GM12878 (cell line): Measurements from ENCODE around the gene ADAMTSL1. TPM values are rescaled to one million over a fixed set of nuclear protein-coding genes. Genes with fewer than 3 reads are reported as not detected.

Experiments
- ATAC-seq: fragments of 200-7000 bp; cut with Tn5 transposase; 3 replicates; pipeline ENCODE4 v1.9.1; 2020; ENCODE audit warnings: mild to moderate bottlenecking, moderate library complexity
- BruUV-seq: library from RNA; stranded (reverse); fragments of 400-500 nt; replicated peaks from 2 replicates; lab custom pipeline; 2021; lab: Mats Ljungman, UMichigan
- CTCF ChIA-PET: fragments of 300-600 bp; sonication (Branson Sonifier 250); formaldehyde crosslinking; extraction: SDS; loops from one replicate; lab custom pipeline; 2021; ENCODE audit warnings: inconsistent platforms; lab: Yijun Ruan, JAX
- POLR2A ChIA-PET: fragments of 350-600 bp; formaldehyde crosslinking; extraction: SDS; loops from one replicate; lab custom pipeline; 2021; ENCODE audit warnings: inconsistent platforms; lab: Charles Lee
- RAD21 ChIA-PET: fragments of 300-600 bp; sonication (Branson Sonifier 250); formaldehyde crosslinking; loops from one replicate; lab custom pipeline; 2023; ENCODE audit warnings: antibody characterized with exemption; ENCODE audit not compliant: unreplicated experiment; lab: Charles Lee
- SMC1A ChIA-PET: fragments of 300-600 bp; sonication (Branson Sonifier 250); formaldehyde crosslinking; loops from one replicate; lab custom pipeline; 2023; ENCODE audit not compliant: unreplicated experiment, uncharacterized antibody; lab: Charles Lee
- DNase-seq: peaks from one replicate; pipeline ENCODE4 v3.0.0-alpha.2; 2011; ENCODE audit warnings: low read depth, low spot score
- FAIRE-seq: peaks from 3 replicates; lab custom pipeline; 2011; peaks lifted over from hg19 to GRCh38; lab: Jason Lieb, UNC
- H2AFZ ChIP-seq: 2 replicates; pipeline ENCODE4 v1.6.0; 2011; ENCODE audit warnings: low read depth, low read length, control low read depth; ENCODE audit not compliant: control insufficient read depth
- H3K27ac ChIP-seq: 2 replicates; pipeline ENCODE4 v1.5.1; 2011; ENCODE audit warnings: control low read depth; ENCODE audit not compliant: control insufficient read depth, insufficient read depth
- H3K27me3 ChIP-seq, 2 experiments: replicated peaks in 1 of 2; 2 replicates each; pipeline versions ENCODE4 v1.6.0 to v1.6.1; 2011; ENCODE audit warnings: low read length in 1 of 2; ENCODE audit not compliant: control insufficient read depth in 2 of 2, insufficient read depth in 2 of 2
- H3K36me3 ChIP-seq, 2 experiments: 2 replicates each; pipeline ENCODE4 v1.5.1; 2011; ENCODE audit warnings: low read length in 1 of 2; ENCODE audit not compliant: control insufficient read depth in 2 of 2, insufficient read depth in 2 of 2
- H3K4me1 ChIP-seq: 2 replicates; pipeline ENCODE4 v1.6.1; 2011; ENCODE audit warnings: mild to moderate bottlenecking, low read length, moderate library complexity, mixed read lengths; ENCODE audit not compliant: control insufficient read depth, insufficient read depth
- H3K4me2 ChIP-seq: 2 replicates; pipeline ENCODE4 v1.6.0; 2011; ENCODE audit warnings: control low read depth; ENCODE audit not compliant: control insufficient read depth, insufficient read depth
- H3K4me3 ChIP-seq: fragments of 200-600 bp; sonication (generic); 2 replicates; pipeline ENCODE4 v1.5.1; 2016
- H3K79me2 ChIP-seq: 2 replicates; pipeline ENCODE4 v1.6.0; 2011; ENCODE audit warnings: low read length; ENCODE audit not compliant: control insufficient read depth, insufficient read depth
- H3K9ac ChIP-seq: 2 replicates; pipeline ENCODE4 v1.8.0; 2011; ENCODE audit warnings: low read length, control low read depth, mixed read lengths; ENCODE audit not compliant: control insufficient read depth, insufficient read depth
- H3K9me3 ChIP-seq: replicated peaks from 3 replicates; pipeline ENCODE4 v1.5.1; 2011; ENCODE audit warnings: mild to moderate bottlenecking, low read length; ENCODE audit not compliant: control insufficient read depth, insufficient read depth
- H4K20me1 ChIP-seq: 2 replicates; pipeline ENCODE4 v1.6.0; 2011; ENCODE audit not compliant: control insufficient read depth, insufficient read depth
- CEBPB ChIP-seq, 2 experiments: fragments of 150-350 bp in 1 of 2; IDR thresholded peaks; 2 replicates each; pipeline ENCODE4 v1.6.1; 2012 to 2014; ENCODE audit warnings: low read depth in 2 of 2, low read length in 2 of 2, borderline replicate concordance in 1 of 2, inconsistent platforms in 1 of 2
- CEBPZ ChIP-seq: fragments of 150-350 bp; IDR thresholded peaks from 2 replicates; pipeline ENCODE4 v1.6.1; 2016; ENCODE audit warnings: low read depth, low read length
- CREM ChIP-seq: IDR thresholded peaks from 2 replicates; pipeline ENCODE4 v1.6.1; 2014; ENCODE audit warnings: antibody characterized with exemption, low read depth
- IRF3 ChIP-seq: fragments of 450-650 bp; IDR thresholded peaks from 2 replicates; pipeline ENCODE4 v1.6.1; 2014; ENCODE audit warnings: mild to moderate bottlenecking
- MEF2B ChIP-seq: fragments of 450-650 bp; IDR thresholded peaks from 2 replicates; pipeline ENCODE4 v1.6.1; 2018; ENCODE audit warnings: mild to moderate bottlenecking, moderate library complexity; ENCODE audit not compliant: partially characterized antibody, poor library complexity, severe bottlenecking
- NBN ChIP-seq: fragments of 450-650 bp; IDR thresholded peaks from 2 replicates; pipeline ENCODE4 v1.6.1; 2016
- RELA ChIP-seq: fragments of 450-650 bp; IDR thresholded peaks from 2 replicates; pipeline ENCODE4 v1.8.0; 2014; ENCODE audit warnings: borderline replicate concordance; ENCODE audit not compliant: partially characterized antibody
- TBL1XR1 ChIP-seq: IDR thresholded peaks from 2 replicates; pipeline ENCODE4 v1.6.1; 2012; ENCODE audit warnings: low read depth, low read length, improper control_type of control experiment
- USF2 ChIP-seq: IDR thresholded peaks from 2 replicates; pipeline ENCODE4 v1.6.1; 2011; ENCODE audit warnings: low read depth, low read length, improper control_type of control experiment, borderline replicate concordance
- WGBS: methylation state at CpG from one replicate; pipeline ENCODE4 v1.1.6; 2016; ENCODE audit warnings: low lambda C conversion rate; ENCODE audit not compliant: insufficient replicate concordance, insufficient coverage; ENCODE audit errors: missing lambda C conversion rate; 5-methylcytosine and 5-hydroxymethylcytosine counted together
- in situ Hi-C: fragments of 300-500 bp; cut with MboI; formaldehyde crosslinking; loops from 9 replicates; pipeline ENCODE4 v1.14.3; 2018; ENCODE audit warnings: mixed read lengths
- intact Hi-C: fragments of 100-400 bp; cut with micrococcal nuclease; formaldehyde crosslinking; loops from one replicate; pipeline ENCODE4 v1.14.2; 2022; ENCODE audit not compliant: unreplicated experiment
- polyA plus RNA-seq, 11 experiments: library from polyadenylated mRNA; depleted of rRNA in 4 of 11; unstranded in 6 of 11; stranded (reverse) in 5 of 11; fragments of >200 nt; fragmentation: Nextera tagmentation in 4 of 11; fragmentation: Illumina TruSeq in 1 of 11; extraction: Ambion mirVana in 4 of 11; extraction: Trizol in 1 of 11; gene quantifications; 1 replicate in 1 of 11; 2 replicates in 10 of 11; pipeline versions ENCODE4 v1.2.1 to v1.2.3, GENCODE V29; 2011 to 2016; ENCODE audit warnings: inconsistent platforms in 2 of 11, missing spikeins in 2 of 11, low read depth in 1 of 11
- total RNA-seq, 4 experiments: library from RNA; depleted of rRNA in 3 of 4; stranded (reverse); fragments of >200 nt in 3 of 4; fragmentation: Illumina TruSeq in 1 of 4; extraction: Trizol in 1 of 4; gene quantifications; 2 replicates each; pipeline versions ENCODE4 v1.2.1 to v1.2.3, GENCODE V29; 2013 to 2021

The ADAMTSL1 gene
- total and polyA plus RNA-seq, 10 of the 15 experiments (the other 5 are each of a cell fraction or from before 2014, with no cell fraction given): 0.01 to 0.10 (median 0.07) TPM; not detected in 6

GRCh38 chr9:18554244-18554643 is 80.3 kb downstream of the ADAMTSL1 start:
- no peak for TF ChIP-seq MEF2B
- TF ChIP-seq IRF3: no peak
- DNase-seq (no peak), FAIRE-seq (no peak), ATAC-seq (no peak)
- BruUV-seq: no TSS peak
- H3K27me3 ChIP-seq: no peaks in the 10 kb centered on the region
- H2AFZ ChIP-seq: no peak overlapping the region
- H3K79me2 ChIP-seq: no peaks in the 10 kb centered on the region
- H3K27ac ChIP-seq: no peak overlapping the region
- intact Hi-C loops: no loop called here
- SMC1A ChIA-PET: no interaction called here
- H3K36me3 ChIP-seq: no peaks in the 10 kb centered on the region
- H3K9ac ChIP-seq: no peak overlapping the region
- no peaks in the 10 kb centered on the region for H3K9me3 ChIP-seq
- H3K4me1 ChIP-seq: no peaks in the 10 kb centered on the region
- POLR2A ChIA-PET: no interaction called here
- RAD21 ChIA-PET: no interaction called here
- no peak overlapping the region for H3K4me3 ChIP-seq
- no peak overlapping the region for H3K4me2 ChIP-seq
- WGBS: 24% methylated on average over 6 of the region's 6 CpGs
- CTCF ChIA-PET: no interaction called here
- in situ Hi-C loops: no loop called here
- no peaks in the 10 kb centered on the region for H4K20me1 ChIP-seq

- no peak overlapping the region for H3K9ac ChIP-seq
- H3K27me3 ChIP-seq: no peaks in the 10 kb centered on the region
- ATAC-seq (no peak), FAIRE-seq (no peak), DNase-seq (no peak)
- TF ChIP-seq CREM (no peak), CEBPB (IDR thresholded peaks at IDR 0.05; ENCODE audit: borderline replicate concordance in 1 of 2, low read depth in 2 of 2, low read length in 2 of 2) (no peak), NBN (no peak), IRF3 (no peak), RELA (no peak), TBL1XR1 (no peak), USF2 (no peak), CEBPZ (no peak)
- no peak overlapping the region for H3K4me2 ChIP-seq
- in situ Hi-C loops: no loop called here
- no peaks in the 10 kb centered on the region for H3K36me3 ChIP-seq
- H4K20me1 ChIP-seq: no peaks in the 10 kb centered on the region
- no peaks in the 10 kb centered on the region for H3K4me1 ChIP-seq
- ChIA-PET POLR2A (no interaction called here), SMC1A (no interaction called here), CTCF (no interaction called here), RAD21 (no interaction called here)
- H3K9me3 ChIP-seq: no peaks in the 10 kb centered on the region
- no TSS peak for BruUV-seq
- 5% methylated on average over 5 of the region's 5 CpGs for WGBS
- H2AFZ ChIP-seq: no peak overlapping the region
- H3K27ac ChIP-seq: no peak overlapping the region
- no peaks in the 10 kb centered on the region for H3K79me2 ChIP-seq
- intact Hi-C loops: no loop called here
- no peak overlapping the region for H3K4me3 ChIP-seq
These were observed 81.3 kb downstream of the ADAMTSL1 start for GRCh38 chr9:18555105-18555883.
